Activated CD8-positive, alpha-beta T cell treated with anti-CD3 and anti-CD28 coated beads for 36 hours (primary cell): ENCODE results near the gene CIROP. TPM values are rescaled to one million over a fixed set of nuclear protein-coding genes. Genes with fewer than 3 reads are reported as not detected.

Experiments
- ATAC-seq: fragments of 200-7000 bp; cut with Tn5 transposase; one replicate; pipeline ENCODE4 v1.10.0; 2021; ENCODE audit warnings: mild to moderate bottlenecking, moderate library complexity
- CTCF ChIA-PET: fragments of 350-600 bp; sonication (Branson Sonifier 250); formaldehyde crosslinking; loops from one replicate; lab custom pipeline; 2021; ENCODE audit warnings: antibody characterized with exemption; lab: Charles Lee
- POLR2A ChIA-PET: fragments of 350-600 bp; sonication (Branson Sonifier 250); formaldehyde crosslinking; loops from one replicate; lab custom pipeline; 2021; ENCODE audit warnings: antibody characterized with exemption; lab: Charles Lee
- DNase-seq: peaks from one replicate; pipeline ENCODE4 v3.0.0-alpha.2; 2020
- H3K27ac Mint-ChIP-seq: one replicate; pipeline ENCODE4 v1.8.0; 2021; ENCODE audit warnings: mild to moderate bottlenecking, mixed read lengths
- H3K27me3 Mint-ChIP-seq: one replicate; pipeline ENCODE4 v1.8.0; 2021; ENCODE audit warnings: mixed read lengths
- H3K36me3 Mint-ChIP-seq: one replicate; pipeline ENCODE4 v1.8.0; 2021; ENCODE audit warnings: low read depth, mixed read lengths
- H3K4me1 Mint-ChIP-seq: one replicate; pipeline ENCODE4 v1.8.0; 2021; ENCODE audit warnings: low read depth, mixed read lengths
- H3K4me3 Mint-ChIP-seq: one replicate; pipeline ENCODE4 v1.8.0; 2021; ENCODE audit warnings: mild to moderate bottlenecking, moderate library complexity, mixed read lengths
- H3K9me3 Mint-ChIP-seq: one replicate; pipeline ENCODE4 v1.8.0; 2021; ENCODE audit warnings: mixed read lengths
- intact Hi-C: fragments of 100-400 bp; cut with micrococcal nuclease; formaldehyde crosslinking; loops from one replicate; pipeline ENCODE4 v1.10.0; 2022
- total RNA-seq, 2 experiments: library from RNA; stranded (reverse); gene quantifications; one replicate each; pipeline ENCODE4 v1.2.3, GENCODE V29; 2021
- TF ChIP-seq, protein P1 (sequence below): fragments of 200-600 bp; IDR thresholded peaks from one replicate; pipeline ENCODE4 v1.8.0; 2022; ENCODE audit warnings: antibody characterized with exemption, mild to moderate bottlenecking

Gene CIROP
- total RNA-seq, 2 experiments from 2014 or later, result not detected

DNA sequence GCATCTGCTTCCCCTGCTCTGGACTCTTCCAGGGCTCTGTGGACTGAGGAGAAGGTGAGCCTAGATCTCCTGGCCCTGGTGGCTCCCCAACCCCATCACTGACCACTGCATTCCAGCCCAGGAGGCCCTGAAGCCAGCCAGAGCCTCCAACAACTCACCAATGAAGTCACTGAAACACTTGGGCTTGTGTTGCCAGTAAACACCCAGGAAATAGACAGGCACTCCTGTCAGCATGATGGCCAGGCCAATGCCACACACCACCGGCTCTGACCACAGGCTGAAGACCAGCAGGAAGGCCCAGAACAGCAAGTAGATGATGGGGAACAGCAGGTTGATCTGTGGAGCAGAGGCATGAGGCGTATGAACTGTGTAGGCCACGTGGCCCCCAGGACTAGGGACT lies 23.1 kb upstream of the CIROP start:
- Mint-ChIP-seq H3K4me3 (no peak overlapping the region), H3K36me3 (no peaks in the 10 kb centered on the region), H3K27me3 (no peaks in the 10 kb centered on the region), H3K9me3 (no peaks in the 10 kb centered on the region), H3K4me1 (no peaks in the 10 kb centered on the region), H3K27ac (no peak overlapping the region)
- POLR2A ChIA-PET, result no interaction called here
- ATAC-seq (no peak), DNase-seq (no peak)
- intact Hi-C loops, result loop anchor here (2.0 kb wide), 1 partner anchor 55 kb away; the partner anchor contains the start of gene SLC7A8
- TF ChIP-seq, protein P1, sequence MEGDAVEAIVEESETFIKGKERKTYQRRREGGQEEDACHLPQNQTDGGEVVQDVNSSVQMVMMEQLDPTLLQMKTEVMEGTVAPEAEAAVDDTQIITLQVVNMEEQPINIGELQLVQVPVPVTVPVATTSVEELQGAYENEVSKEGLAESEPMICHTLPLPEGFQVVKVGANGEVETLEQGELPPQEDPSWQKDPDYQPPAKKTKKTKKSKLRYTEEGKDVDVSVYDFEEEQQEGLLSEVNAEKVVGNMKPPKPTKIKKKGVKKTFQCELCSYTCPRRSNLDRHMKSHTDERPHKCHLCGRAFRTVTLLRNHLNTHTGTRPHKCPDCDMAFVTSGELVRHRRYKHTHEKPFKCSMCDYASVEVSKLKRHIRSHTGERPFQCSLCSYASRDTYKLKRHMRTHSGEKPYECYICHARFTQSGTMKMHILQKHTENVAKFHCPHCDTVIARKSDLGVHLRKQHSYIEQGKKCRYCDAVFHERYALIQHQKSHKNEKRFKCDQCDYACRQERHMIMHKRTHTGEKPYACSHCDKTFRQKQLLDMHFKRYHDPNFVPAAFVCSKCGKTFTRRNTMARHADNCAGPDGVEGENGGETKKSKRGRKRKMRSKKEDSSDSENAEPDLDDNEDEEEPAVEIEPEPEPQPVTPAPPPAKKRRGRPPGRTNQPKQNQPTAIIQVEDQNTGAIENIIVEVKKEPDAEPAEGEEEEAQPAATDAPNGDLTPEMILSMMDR, result no peak
- CTCF ChIA-PET, result interaction anchor here (13.3 kb wide), 1 partner anchor 58 kb away, joined by 290 read pairs; the partner anchor contains the start of gene SLC7A8

- no peaks in the 10 kb centered on the region for H3K9me3 Mint-ChIP-seq
- DNase-seq, result no peak
- CTCF ChIA-PET, result interaction anchor here (1.5 to 13.3 kb wide), 2 partner anchors 58 to 59 kb away, joined by 4 to 290 read pairs; partner anchors contain the start of gene SLC7A8
- no peak for ATAC-seq
- H3K4me1 Mint-ChIP-seq, result no peaks in the 10 kb centered on the region
- H3K4me3 Mint-ChIP-seq, result no peak overlapping the region
- POLR2A ChIA-PET, result no interaction called here
- TF ChIP-seq, protein P1, result no peak
- no peaks in the 10 kb centered on the region for H3K36me3 Mint-ChIP-seq
- H3K27me3 Mint-ChIP-seq, result no peaks in the 10 kb centered on the region
- intact Hi-C loops, result no loop called here
- no peak overlapping the region for H3K27ac Mint-ChIP-seq
Measured at GRCh38 chr14:23126548-23127278, 21.9 kb upstream of the CIROP start.

GRCh38 chr14:23125933-23126524 lies 21.2 kb upstream of the CIROP start:
- DNase-seq (no peak), ATAC-seq (no peak)
- Mint-ChIP-seq H3K27me3 (no peaks in the 10 kb centered on the region), H3K27ac (no peak overlapping the region), H3K9me3 (no peaks in the 10 kb centered on the region), H3K4me3 (no peak overlapping the region), H3K4me1 (peaks cover 6% of the 10 kb centered on the region), H3K36me3 (no peaks in the 10 kb centered on the region)
- intact Hi-C loops, result no loop called here
- TF ChIP-seq, protein P1, result no peak
- CTCF ChIA-PET, result interaction anchor here (1.5 to 13.3 kb wide), 2 partner anchors 57 to 60 kb away, joined by 4 to 290 read pairs; partner anchors contain the start of gene SLC7A8
- POLR2A ChIA-PET, result no interaction called here

DNA sequence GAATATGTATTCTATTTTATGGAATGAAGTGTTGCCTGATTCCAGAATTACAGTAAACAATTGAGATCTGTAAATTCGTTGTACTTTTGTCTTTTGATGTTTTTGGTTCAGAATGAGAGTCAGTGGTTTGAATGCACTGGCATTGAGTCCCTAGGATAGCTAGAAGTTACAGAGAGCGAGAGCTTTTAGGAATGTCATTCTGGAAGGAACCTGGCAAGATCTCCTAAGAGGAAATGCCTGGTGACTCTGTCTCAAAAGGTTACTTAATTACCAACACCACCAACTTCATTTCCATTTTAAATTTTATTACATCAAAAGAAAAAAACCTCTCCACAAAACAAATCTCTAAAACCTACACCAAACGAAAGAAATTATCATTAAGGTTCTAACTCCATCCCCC lies 20.2 kb upstream of the CIROP start:
- ChIA-PET POLR2A (no interaction called here), CTCF (interaction anchor here (0.8 to 13.3 kb wide), 2 partner anchors 56 to 61 kb away, joined by 3 to 290 read pairs; partner anchors contain the start of gene SLC7A8)
- Mint-ChIP-seq H3K27ac (no peak overlapping the region), H3K4me1 (peaks cover 16% of the 10 kb centered on the region), H3K4me3 (no peak overlapping the region), H3K36me3 (no peaks in the 10 kb centered on the region), H3K9me3 (no peaks in the 10 kb centered on the region), H3K27me3 (no peaks in the 10 kb centered on the region)
- no peak for ATAC-seq
- intact Hi-C loops, result no loop called here
- no peak for DNase-seq
- TF ChIP-seq, protein P1, result no peak
